Endothelial cell of hepatic sinusoid (primary cell): ENCODE data around the gene CTBP2.

Experiments
- in situ Hi-C: cut with HindIII; loops from 2 replicates; pipeline ENCODE4 v1.10.0; 2017; ENCODE audit warnings: low sequenced_read_pairs

The CTBP2 gene

GRCh38 chr10:125159932-125160855 lies at the start of gene CTBP2:
CTBP2 (minus strand) TSS chr10:125160563.
- in situ Hi-C loops, result no loop called here

GRCh38 chr10:125209591-125210355 lies 49.4 kb upstream of the CTBP2 start:
- in situ Hi-C loops, result loop anchor here (10.0 kb wide), 1 partner anchor 105 kb away; no protein-coding TSS in a partner anchor

GRCh38 chr10:125208854-125209565 lies 48.6 kb upstream of the CTBP2 start:
- in situ Hi-C loops, result no loop called here

- in situ Hi-C loops, result no loop called here
Measured at GRCh38 chr10:125206623-125207022, 46.3 kb upstream of the CTBP2 start.

GRCh38 chr10:125205431-125205830 lies 45.1 kb upstream of the CTBP2 start:
- in situ Hi-C loops, result no loop called here

- in situ Hi-C loops, result no loop called here
Measured at GRCh38 chr10:125204400-125204799, 44.0 kb upstream of the CTBP2 start.

- in situ Hi-C loops, result no loop called here
Measured at GRCh38 chr10:125203186-125203800, 42.9 kb upstream of the CTBP2 start.

- in situ Hi-C loops, result no loop called here
Measured at GRCh38 chr10:125201791-125202622, 41.6 kb upstream of the CTBP2 start.

- in situ Hi-C loops, result no loop called here
Measured at GRCh38 chr10:125201108-125201524, 40.8 kb upstream of the CTBP2 start.

- in situ Hi-C loops, result no loop called here
Measured at GRCh38 chr10:125200396-125200795, 40.0 kb upstream of the CTBP2 start.

- in situ Hi-C loops, result loop anchor here (5.0 kb wide), 1 partner anchor 72 kb away; no protein-coding TSS in a partner anchor
Measured at GRCh38 chr10:125199270-125199669, 38.9 kb upstream of the CTBP2 start.

GRCh38 chr10:125194814-125195213 lies 34.5 kb upstream of the CTBP2 start:
- in situ Hi-C loops, result loop anchor here (5.0 kb wide), 1 partner anchor 68 kb away; no protein-coding TSS in a partner anchor

- in situ Hi-C loops, result no loop called here
Measured at GRCh38 chr10:125193306-125193877, 33.0 kb upstream of the CTBP2 start.

- in situ Hi-C loops, result no loop called here
Measured at GRCh38 chr10:125192620-125193019, 32.3 kb upstream of the CTBP2 start.

- in situ Hi-C loops, result no loop called here
Measured at GRCh38 chr10:125192005-125192404, 31.6 kb upstream of the CTBP2 start.

GRCh38 chr10:125190946-125191345 lies 30.6 kb upstream of the CTBP2 start:
- in situ Hi-C loops, result no loop called here

GRCh38 chr10:125190414-125190813 lies 30.1 kb upstream of the CTBP2 start:
- in situ Hi-C loops, result no loop called here

- in situ Hi-C loops, result no loop called here
Measured at GRCh38 chr10:125189162-125189561, 28.8 kb upstream of the CTBP2 start.
